ENCODE data around the gene MLST8.

DNA sequence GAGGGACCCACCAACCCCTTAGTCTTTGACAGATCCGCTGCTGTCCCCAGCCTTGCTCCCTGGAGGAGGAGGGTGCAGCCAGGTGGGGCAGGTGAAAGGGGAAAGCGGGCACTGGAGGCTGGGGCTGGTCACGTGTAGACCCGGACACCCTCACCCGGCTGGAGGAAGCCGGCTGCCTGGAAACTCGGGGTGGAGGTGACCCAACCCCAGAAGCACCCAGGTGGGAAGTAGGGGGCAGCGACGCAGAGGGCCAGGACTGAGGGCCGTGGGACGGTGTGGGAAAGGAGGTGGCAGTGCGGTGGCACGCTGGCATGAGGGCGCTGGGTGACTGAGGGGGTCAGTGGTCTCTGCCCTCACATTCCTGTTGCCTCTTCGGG, 47.0 kb upstream of the MLST8 start:
- TF ChIP-seq EZH2 (IDR thresholded peaks at IDR 0.05; ENCODE audit: borderline replicate concordance, insufficient read depth, low read depth, low read length, poor library complexity, severe bottlenecking): no peak
- TF ChIP-seq, protein P1, sequence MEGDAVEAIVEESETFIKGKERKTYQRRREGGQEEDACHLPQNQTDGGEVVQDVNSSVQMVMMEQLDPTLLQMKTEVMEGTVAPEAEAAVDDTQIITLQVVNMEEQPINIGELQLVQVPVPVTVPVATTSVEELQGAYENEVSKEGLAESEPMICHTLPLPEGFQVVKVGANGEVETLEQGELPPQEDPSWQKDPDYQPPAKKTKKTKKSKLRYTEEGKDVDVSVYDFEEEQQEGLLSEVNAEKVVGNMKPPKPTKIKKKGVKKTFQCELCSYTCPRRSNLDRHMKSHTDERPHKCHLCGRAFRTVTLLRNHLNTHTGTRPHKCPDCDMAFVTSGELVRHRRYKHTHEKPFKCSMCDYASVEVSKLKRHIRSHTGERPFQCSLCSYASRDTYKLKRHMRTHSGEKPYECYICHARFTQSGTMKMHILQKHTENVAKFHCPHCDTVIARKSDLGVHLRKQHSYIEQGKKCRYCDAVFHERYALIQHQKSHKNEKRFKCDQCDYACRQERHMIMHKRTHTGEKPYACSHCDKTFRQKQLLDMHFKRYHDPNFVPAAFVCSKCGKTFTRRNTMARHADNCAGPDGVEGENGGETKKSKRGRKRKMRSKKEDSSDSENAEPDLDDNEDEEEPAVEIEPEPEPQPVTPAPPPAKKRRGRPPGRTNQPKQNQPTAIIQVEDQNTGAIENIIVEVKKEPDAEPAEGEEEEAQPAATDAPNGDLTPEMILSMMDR (IDR thresholded peaks at IDR 0.05): no peak

Data from B cell (primary cell).